Endothelial cell of umbilical vein (primary cell): ENCODE measurements around the gene SFT2D1.
"Not testable (repeated sequence)": the region's sequence is repeated elsewhere in the genome, so short reads cannot be mapped to it uniquely, and the experiment has no call there.

Source experiments
- CTCF ChIP-seq, 2 donors: IDR thresholded peaks; 1 replicate in 1 of 2; 2 replicates in 1 of 2; pipeline ENCODE4 v1.5.1; 2011; ENCODE audit warnings: low read length in 2 of 2, mild to moderate bottlenecking in 2 of 2, moderate library complexity in 2 of 2, control low read depth in 1 of 2, inconsistent platforms in 1 of 2, low read depth in 1 of 2; ENCODE audit not compliant: insufficient read depth in 1 of 2; ENCODE audit errors: extremely low read depth in 1 of 2
- EZH2 ChIP-seq: IDR thresholded peaks from 2 replicates; pipeline ENCODE4 v1.6.1; 2012; ENCODE audit warnings: borderline replicate concordance, low read depth, mild to moderate bottlenecking, moderate library complexity, low read length, inconsistent platforms; ENCODE audit not compliant: severe bottlenecking
- FOS ChIP-seq: IDR thresholded peaks from 2 replicates; pipeline ENCODE4 v1.6.1; 2011; ENCODE audit warnings: mild to moderate bottlenecking, low read length, moderate library complexity, borderline replicate concordance; ENCODE audit not compliant: insufficient read depth
- GATA2 ChIP-seq: IDR thresholded peaks from 2 replicates; pipeline ENCODE4 v1.7.0; 2011; ENCODE audit warnings: low read depth, mild to moderate bottlenecking, moderate library complexity, mixed read lengths, low read length; ENCODE audit not compliant: insufficient read length, insufficient read depth
- JUN ChIP-seq: IDR thresholded peaks from 2 replicates; pipeline ENCODE4 v1.6.1; 2011; ENCODE audit warnings: borderline replicate concordance, low read depth; ENCODE audit not compliant: insufficient read length, insufficient read depth
- MAX ChIP-seq: IDR thresholded peaks from 2 replicates; pipeline ENCODE4 v1.6.1; 2011; ENCODE audit not compliant: insufficient read depth, insufficient read length
- MYC ChIP-seq: IDR thresholded peaks from one replicate; pipeline ENCODE4 v1.6.1; 2011; ENCODE audit warnings: mild to moderate bottlenecking, low read depth, low read length
- POLR2A ChIP-seq: IDR thresholded peaks from 2 replicates; pipeline ENCODE4 v1.6.1; 2012; ENCODE audit warnings: low read depth, mild to moderate bottlenecking, control low read depth, low read length
- POLR2AphosphoS5 ChIP-seq: IDR thresholded peaks from 2 replicates; pipeline ENCODE4 v1.6.1; 2012; ENCODE audit warnings: low read depth, mild to moderate bottlenecking, control low read depth, low read length, moderate library complexity; ENCODE audit not compliant: insufficient read depth

GRCh38 chr6:166383802-166384363, 41.5 kb upstream of the SFT2D1 start:
- TF ChIP-seq CTCF (IDR thresholded peaks at IDR 0.05; ENCODE audit: extremely low read depth in 1 of 2, insufficient read depth in 1 of 2, low read depth in 1 of 2, low read length in 2 of 2); POLR2AphosphoS5; EZH2; POLR2A; MAX; FOS; GATA2; MYC; JUN: not testable (repeated sequence)
